ENCODE results near the gene L3MBTL3. TPM values are rescaled to one million over a fixed set of nuclear protein-coding genes. Genes with fewer than 3 reads are reported as not detected.

L3MBTL3 gene
- total RNA-seq (2014; rRNA removed; shearing (Covaris generic)): 5.4 and 7.6 TPM in 2 replicates

DNA sequence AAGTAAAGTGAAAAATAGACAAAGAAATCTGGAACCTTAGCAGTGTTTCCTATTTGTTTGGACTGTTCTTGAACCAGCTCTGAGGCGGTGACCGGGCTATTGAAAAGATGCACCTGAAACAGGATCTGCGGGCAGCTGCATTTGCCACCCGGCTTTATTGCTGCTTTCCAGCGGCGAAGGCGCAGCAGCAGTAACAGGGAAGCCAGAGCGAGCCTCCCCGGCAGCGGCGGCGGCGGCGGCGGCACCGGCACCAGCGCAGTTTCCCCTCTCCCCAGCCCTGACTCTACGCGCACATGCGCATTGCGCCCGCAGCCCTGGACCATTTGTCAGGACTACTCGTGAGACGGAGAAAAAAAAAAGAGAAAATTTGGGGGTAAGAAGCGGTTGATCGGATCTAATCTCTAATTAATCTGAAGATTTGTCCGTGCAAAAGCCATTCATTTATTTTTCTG is at the start of gene L3MBTL3:
L3MBTL3 (plus strand) TSS at position 290 of the 452 bp plus-strand sequence. CDS start 24,119 bp downstream, outside the sequence.
- DNase-seq (ENCODE audit: low spot score): peak; percentile 61

DNA sequence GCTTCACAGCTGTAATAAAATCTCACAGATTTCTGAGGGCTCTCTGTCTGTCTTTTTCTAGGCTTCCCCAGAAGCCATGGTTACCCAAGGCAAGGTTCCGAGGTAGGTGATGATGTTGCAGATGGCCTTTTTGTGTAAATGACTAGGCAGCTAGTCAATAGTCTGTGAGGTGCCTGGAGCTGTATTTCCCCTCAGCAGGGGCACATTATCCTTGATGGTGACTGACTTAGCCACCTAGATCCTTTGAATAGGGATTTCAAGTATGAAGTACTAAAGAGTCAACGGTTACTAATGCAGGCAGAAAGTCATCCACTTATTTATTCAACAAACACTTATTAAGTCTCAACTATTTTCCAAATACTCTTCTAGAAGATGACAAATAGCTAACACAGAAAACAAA is 49.3 kb upstream of the L3MBTL3 start:
- no peak for DNase-seq (ENCODE audit: low spot score)

DNA sequence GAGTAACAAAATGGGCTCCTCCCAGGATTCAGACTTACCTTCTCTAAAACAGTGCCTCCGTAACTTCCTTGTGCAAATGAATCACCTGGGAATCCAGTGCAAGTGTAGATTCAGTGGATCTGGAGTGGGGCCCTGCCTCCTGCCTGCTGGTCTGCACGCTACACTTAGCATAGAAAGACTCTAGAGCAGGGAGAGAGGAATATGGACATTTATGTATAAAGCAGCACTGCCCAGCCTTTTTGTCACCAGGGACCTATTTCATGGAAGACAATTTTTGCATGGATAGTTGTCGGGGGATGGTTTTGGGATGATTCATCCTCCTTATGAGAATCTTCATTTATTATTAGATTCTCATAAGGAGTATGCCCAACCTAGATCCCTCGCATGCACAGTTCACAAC is 42.3 kb upstream of the L3MBTL3 start:
- no peak for DNase-seq (ENCODE audit: low spot score)

DNA sequence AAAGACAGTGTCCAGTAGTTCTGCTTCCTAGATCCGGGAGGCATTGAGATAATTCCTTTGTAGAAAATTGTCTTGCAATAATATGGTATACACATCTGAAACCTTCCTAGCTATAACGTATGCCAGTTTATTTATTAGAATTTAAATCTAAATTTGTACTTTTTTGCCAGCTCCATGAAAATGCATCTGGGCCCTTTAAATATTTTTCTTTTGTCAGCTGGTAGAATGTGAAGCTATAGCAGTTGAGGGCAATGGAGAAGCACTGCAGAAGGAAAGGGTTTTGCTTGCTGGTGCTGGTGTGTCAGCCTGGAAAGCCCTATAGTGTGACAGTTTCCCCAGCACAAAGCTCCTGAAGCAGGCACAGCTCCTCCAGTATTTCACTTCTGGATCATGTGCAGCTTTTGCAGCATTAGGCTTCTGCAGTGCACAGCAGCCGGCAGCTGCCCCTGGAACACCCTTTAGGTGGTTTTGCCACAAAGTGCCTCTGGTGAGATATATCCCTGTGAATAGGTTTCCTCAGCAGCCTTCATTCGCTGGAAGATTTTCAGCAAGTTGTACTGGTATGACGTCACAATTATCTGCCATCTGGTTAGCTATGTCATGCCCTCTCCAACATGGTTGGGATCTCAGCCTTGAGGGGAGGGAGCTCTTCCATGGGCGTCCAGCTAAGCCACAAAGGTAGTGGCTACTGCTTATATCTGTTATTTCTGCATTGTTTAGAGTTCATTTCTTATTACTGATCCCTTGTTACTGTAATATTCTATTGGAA is 40.0 kb upstream of the L3MBTL3 start:
- DNase-seq (ENCODE audit: low spot score): no peak

DNA sequence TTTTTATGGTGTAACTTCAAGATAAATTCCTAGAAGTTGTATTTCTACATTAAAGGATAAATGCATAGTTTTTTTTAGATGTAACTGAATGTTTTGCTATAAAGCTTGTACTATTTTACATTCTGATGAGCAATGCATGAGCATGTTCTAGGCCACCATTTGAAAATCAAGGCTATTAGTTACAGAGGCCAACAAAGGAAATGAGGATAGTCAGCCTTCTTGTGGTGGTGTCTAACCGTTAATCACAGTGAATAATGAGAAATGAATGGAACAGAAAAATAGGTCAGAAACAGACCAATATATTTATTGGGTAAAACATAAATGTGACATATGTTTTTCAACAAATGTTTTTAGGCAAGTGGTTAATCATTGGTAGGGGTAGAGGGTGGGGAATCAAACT is 37.6 kb upstream of the L3MBTL3 start:
- no peak for DNase-seq (ENCODE audit: low spot score)

GRCh38 chr6:129981598-129981997 is 36.8 kb upstream of the L3MBTL3 start:
- no peak for DNase-seq (ENCODE audit: low spot score)

DNA sequence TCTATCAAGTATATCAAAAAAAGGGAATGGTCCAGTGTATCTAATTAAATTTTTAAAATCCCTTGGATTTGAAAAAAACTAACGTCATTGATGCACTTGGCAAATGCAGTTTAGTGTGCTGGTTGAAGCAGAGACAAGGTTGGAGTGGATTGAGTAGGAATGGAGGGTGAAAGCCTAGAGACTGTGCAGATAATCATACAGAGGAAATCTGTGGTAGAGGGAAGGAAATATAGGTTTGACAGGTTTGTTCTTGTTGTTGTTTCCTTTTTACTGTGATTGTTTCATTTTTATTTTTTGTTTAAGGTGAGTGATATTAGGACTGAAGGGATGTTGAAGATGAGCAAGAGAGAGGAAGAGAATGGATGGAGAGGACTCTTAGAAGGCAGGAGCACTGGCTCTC is 29.0 kb upstream of the L3MBTL3 start:
- no peak for DNase-seq (ENCODE audit: low spot score)

DNA sequence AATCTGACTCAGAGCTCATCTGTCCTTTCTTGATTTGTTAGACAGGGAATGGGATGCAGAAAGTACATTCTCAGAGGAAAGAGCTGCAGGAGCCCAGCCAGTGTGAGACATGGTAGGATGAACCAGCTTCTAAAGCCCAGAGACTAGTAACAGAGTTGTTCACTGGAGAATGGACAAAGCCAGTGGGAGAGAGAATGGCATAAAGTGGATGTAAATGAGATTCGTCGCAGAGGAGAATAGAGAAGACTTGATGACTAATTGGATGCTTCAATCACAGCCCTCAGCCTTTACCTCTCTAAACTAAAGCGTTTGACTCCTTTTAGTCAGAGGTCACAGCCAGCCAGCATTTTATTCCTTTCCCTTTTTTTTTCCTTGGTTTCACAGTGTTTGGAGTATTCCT is 25.5 kb upstream of the L3MBTL3 start:
- no peak for DNase-seq (ENCODE audit: low spot score)

- no peak for DNase-seq (ENCODE audit: low spot score)
Measured at GRCh38 chr6:129994410-129994809, 24.0 kb upstream of the L3MBTL3 start.

GRCh38 chr6:129996387-129996786 is 22.0 kb upstream of the L3MBTL3 start:
- no peak for DNase-seq (ENCODE audit: low spot score)

DNA sequence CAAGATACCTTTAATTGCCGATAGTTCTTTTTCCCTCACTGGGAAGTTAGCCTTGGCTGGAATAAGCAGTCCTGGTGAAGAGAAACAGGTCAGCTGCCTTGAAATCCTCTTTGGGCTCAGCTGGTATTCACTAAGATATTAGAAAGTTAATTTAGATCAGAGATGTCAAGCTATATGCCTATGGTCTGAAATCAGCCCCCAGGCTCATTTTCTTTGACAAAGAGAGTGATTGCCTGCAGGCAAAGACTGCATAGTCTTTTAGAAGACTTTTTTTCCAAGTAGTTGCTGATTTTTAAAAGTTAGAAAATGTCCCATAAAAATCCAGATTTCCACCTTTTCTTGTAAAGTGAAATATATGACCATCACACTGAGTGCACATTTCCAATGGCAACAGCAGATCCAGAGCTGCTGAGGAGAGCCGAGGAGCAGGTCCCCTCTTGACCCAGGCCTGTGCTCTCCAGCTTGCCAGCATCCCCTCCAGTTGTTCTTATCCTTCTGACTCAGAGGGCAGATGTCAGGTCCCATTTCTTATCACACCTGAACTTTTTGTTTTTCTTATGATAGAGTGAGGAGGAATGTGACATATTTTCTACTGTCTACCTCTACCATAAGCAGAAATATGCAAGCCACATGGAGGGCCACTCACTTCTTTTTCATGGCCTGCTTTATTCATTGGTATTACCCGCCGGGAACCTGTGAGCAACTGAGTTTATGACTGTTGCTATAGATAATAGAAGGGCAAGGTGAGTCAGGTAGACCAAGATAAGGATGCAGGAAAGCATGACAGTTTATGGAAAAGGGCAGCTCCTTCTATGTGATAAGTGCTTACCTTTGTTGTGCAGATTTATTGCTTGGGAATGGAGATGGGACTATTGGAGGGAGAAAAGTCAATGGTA is 17.6 kb upstream of the L3MBTL3 start:
- DNase-seq (ENCODE audit: low spot score): peak; percentile 7

GRCh38 chr6:130008236-130008873 is 10.0 kb upstream of the L3MBTL3 start:
- no peak for DNase-seq (ENCODE audit: low spot score)

DNA sequence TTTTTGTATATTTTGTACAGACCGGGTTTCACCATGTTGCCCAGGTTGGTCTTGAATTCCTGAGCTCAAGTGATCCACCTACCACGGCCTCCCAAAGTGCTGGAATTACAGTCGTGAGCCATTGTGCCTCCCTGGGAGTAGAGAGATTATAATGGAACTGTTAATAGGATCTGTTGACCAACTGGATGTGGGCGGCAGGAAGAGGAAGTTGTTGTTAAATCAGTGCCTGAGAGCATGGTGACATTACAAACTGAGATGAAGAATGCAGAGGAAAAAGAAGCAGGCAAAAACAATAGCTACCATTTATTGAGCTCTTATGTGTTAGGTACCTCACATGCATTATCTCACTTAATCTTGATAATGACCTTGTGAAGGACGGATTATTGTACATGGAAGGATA is 9.2 kb upstream of the L3MBTL3 start:
- DNase-seq (ENCODE audit: low spot score): no peak

GRCh38 chr6:130010387-130010786 is 8.0 kb upstream of the L3MBTL3 start:
- no peak for DNase-seq (ENCODE audit: low spot score)

DNA sequence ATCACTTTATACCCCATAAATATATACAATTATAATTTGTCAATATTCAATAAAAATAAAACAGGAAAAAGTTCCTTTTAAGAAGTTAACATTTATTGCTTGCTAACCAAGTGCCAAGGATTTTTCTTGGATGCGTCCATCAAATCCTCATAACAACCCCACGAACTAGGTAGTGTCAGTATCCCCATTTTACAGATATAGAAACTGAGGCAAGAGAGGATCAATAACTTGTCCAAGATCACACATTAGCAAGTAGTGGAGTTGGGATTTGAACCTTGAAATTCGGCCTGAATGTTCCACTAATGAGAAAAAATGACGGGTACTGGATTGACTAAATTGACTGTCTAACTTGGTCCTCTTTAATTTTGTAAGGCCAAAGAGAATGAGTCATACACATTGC is 5.7 kb upstream of the L3MBTL3 start:
- DNase-seq (ENCODE audit: low spot score): no peak

DNA sequence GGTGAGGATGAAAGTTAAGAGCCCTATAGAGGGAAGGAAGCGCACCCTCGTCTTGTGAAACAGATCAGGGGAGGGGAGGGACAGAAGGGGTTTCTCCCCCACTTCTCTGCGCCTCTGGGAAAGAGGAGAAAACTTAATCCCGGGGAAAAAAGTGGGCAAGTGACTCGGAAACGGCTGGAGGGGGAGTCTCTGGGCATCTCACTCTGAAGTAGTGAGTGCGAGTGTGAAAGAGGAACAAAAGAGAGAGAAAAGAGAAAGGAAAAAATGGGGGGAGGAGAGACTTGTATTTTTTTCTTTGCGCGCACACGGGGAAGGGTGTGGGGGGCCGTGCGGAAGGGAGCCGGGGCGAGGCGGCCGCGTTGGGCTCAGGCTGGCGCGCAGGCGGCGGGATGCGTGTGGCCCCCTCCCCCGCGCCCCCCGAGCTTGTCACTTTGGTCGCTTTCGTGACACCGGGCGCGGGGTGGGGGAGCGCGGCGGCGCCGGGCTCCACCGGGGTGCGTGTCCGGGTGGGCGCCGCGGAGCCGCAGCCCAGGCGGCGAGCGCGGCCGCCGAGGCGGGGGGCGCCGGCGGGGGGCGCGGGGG is 454 bp downstream of the L3MBTL3 start:
- DNase-seq (ENCODE audit: low spot score): no peak

DNA sequence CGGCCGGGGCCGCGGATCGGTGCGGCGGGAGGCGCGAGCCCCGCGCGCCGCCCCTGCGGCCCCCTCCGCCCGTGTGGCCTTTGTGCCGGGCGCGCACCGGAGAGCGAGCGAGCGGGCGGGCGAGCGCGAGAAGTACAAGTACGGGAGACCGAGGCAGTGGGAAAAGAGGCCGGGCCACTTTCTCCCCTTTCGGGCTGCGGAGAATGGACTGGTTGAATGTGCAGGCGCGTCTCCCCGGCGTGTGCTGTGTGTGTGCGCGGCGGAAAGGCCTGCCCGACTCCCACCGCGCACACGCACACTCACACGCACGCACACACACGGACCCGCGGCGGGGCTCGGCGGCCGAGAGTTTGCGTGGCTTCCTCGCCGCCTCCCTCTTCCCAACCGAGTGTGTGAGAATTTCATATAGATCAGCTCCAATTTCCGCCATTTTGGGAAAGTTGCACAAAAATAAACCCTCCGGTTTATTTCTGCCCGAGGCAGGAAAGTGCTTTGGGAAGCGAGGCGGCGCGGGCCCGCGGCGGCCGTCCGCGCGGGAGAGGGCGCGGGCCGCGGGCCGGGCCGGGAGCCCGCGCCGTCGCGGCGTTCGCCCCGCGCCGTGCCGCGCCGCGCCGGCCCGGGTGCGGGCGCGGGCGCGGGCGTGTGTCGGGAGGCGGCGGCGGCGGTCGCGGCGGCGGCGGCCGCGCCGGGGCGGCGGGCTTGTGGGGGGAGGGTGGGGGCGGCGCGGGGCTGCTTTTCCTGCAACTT is 1.1 kb downstream of the L3MBTL3 start:
- DNase-seq (ENCODE audit: low spot score): no peak

GRCh38 chr6:130020073-130020906 is 1.9 kb downstream of the L3MBTL3 start:
- DNase-seq (ENCODE audit: low spot score): no peak

DNA sequence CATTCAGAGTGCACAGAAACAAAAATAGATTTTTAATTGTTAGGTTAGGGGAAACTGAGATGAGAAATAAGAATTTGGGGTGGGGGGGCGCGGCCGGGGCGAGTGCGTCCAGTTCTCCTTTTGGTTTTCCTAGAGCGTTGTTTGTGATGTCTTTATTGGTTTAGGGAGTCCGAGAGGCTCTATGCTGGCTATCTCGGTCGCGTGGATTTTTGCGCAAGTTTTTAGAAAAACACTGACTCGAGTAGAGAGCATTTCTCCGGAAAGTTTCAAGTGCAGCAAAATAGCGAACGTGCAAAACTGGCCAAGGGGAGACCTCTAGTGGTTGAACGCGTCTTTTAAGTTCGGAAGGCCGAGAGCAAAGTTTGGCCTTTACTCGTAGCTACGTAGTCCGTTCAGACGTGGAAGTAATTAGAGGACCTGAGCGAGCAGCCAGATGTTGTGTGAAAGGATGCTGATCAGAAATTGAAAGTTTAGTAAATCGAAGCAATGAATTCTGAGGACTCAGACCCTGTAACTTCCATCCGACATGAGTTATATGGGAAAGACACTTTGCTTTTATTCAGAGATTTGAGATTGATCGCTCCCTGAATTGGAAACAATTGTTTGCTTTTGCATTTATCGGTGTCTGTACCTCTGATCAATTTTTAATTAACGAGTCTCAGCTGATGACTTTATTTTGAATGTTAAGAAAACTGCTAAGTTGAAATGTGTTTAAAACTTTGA is 2.7 kb downstream of the L3MBTL3 start:
- DNase-seq (ENCODE audit: low spot score): peak; percentile 81

DNA sequence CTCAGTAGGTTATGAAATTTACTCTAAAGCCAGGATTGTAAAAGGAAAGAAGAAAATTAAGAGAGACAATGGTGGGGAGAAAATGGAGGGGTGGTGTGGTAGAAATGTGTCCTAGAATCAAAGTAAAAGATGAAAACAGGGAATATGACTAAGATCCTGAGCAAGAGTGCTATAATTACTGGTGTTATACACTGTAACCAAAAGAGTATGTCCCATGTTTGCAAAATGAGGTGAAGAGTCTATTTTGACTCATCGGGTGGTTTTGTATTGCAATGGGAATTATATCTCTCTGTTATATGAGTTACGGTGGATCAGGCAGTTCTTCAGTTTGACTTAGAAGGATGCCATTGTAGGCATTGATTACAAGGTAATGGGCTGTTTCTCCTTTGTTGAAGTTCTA is 8.5 kb downstream of the L3MBTL3 start:
- no peak for DNase-seq (ENCODE audit: low spot score)
